ENCODE measurements around the gene CDRT15L2.
"Not testable (repeated sequence)": the region's sequence is repeated elsewhere in the genome, so short reads cannot be mapped to it uniquely, and the experiment has no call there.

DNA sequence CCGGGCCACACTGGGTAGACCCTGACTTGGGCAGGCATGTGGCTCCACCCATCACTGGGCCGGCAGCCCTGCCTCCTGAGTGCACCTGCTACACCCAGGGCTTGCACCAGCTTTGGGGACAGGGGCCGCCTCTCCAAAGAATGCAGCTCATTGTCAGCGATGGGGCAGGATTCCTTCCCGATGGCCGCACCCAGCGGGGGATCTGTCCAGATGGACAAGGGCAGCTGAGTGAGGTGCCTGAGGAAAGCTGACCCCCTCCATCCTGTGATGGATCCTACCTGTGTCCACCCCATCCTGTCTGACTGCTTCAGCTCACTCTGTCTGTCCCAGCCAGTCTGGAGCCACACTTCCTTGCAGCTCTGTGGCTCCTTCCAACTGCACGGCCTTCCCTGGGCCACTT, 10.9 kb upstream of the CDRT15L2 start:
- not testable (repeated sequence) for TF ChIP-seq EZH2 (IDR thresholded peaks at IDR 0.05; ENCODE audit: insufficient read depth, poor library complexity, severe bottlenecking); EZH2phosphoT487 (IDR thresholded peaks at IDR 0.05; ENCODE audit: insufficient read depth, low read depth)

All from GM23248 (cell line).